SU-DHL-6 (cell line): Measurements from ENCODE around the gene NAV3.

Experiments used
- H2AFZ ChIP-seq: fragments of 200-600 bp; sonication (generic); 2 replicates; pipeline ENCODE4 v1.6.1; 2014; ENCODE audit warnings: low read depth, mild to moderate bottlenecking, moderate library complexity, mixed read lengths, antibody characterized with exemption, low read length; ENCODE audit not compliant: severe bottlenecking
- H3F3A ChIP-seq: fragments of 200-600 bp; shearing (Covaris generic); 2 replicates; pipeline ENCODE4 v1.6.0; 2016; ENCODE audit warnings: antibody characterized with exemption, mild to moderate bottlenecking; ENCODE audit not compliant: insufficient read depth
- H3K27ac ChIP-seq: fragments of 200-600 bp; sonication (generic); 2 replicates; pipeline ENCODE4 v1.5.1; 2016; ENCODE audit warnings: low read depth, mild to moderate bottlenecking, low read length, moderate library complexity, mixed read lengths
- H3K27me3 ChIP-seq: fragments of 200-600 bp; sonication (generic), shearing (Covaris generic); 2 replicates; pipeline ENCODE4 v1.6.0; 2014; ENCODE audit warnings: mild to moderate bottlenecking, low read length
- H3K36me3 ChIP-seq: fragments of 200-600 bp; sonication (generic); 2 replicates; pipeline ENCODE4 v1.6.1; 2014; ENCODE audit warnings: mild to moderate bottlenecking, low read length, mixed read lengths
- H3K4me2 ChIP-seq: fragments of 300-600, 200-600 bp; shearing (Covaris generic), sonication (generic); 2 replicates; pipeline ENCODE4 v1.6.0; 2014; ENCODE audit warnings: low read length, low read depth, mild to moderate bottlenecking; ENCODE audit not compliant: poor library complexity, severe bottlenecking
- H3K4me3 ChIP-seq: fragments of 200-600 bp; sonication (generic); 2 replicates; pipeline ENCODE4 v1.5.1; 2014; ENCODE audit warnings: antibody characterized with exemption, low read length, mild to moderate bottlenecking, mixed read lengths; ENCODE audit not compliant: insufficient read depth, poor library complexity, severe bottlenecking
- H3K79me2 ChIP-seq: fragments of 200-600 bp; sonication (generic); 2 replicates; pipeline ENCODE4 v1.6.1; 2014; ENCODE audit warnings: mild to moderate bottlenecking, low read length, moderate library complexity; ENCODE audit not compliant: insufficient read depth
- H3K9ac ChIP-seq: fragments of 200-600 bp; sonication (generic); 2 replicates; pipeline ENCODE4 v1.7.0; 2014; ENCODE audit warnings: mild to moderate bottlenecking, low read length
- H3K9me2 ChIP-seq: fragments of 200-600 bp; sonication (generic); replicated peaks from 2 replicates; pipeline ENCODE4 v1.6.1; 2014; ENCODE audit warnings: low read length; ENCODE audit not compliant: insufficient read depth
- H3K9me3 ChIP-seq: fragments of 200-600 bp; sonication (generic); 2 replicates; pipeline ENCODE4 v1.6.1; 2014; ENCODE audit warnings: low read length, mixed read lengths; ENCODE audit not compliant: insufficient read depth
- H4K20me1 ChIP-seq: fragments of 200-600 bp; sonication (generic); 2 replicates; pipeline ENCODE4 v1.6.1; 2014; ENCODE audit warnings: low read depth, mild to moderate bottlenecking, antibody characterized with exemption, low read length, moderate library complexity, mixed read lengths
- EZH2phosphoT487 ChIP-seq: fragments of 200-600 bp; sonication (generic), shearing (Covaris generic); conservative IDR thresholded peaks from 2 replicates; pipeline ENCODE4 v1.6.1; 2018; ENCODE audit warnings: mild to moderate bottlenecking, antibody characterized with exemption, low read length, moderate library complexity, mixed read lengths
- TF ChIP-seq, protein P1 (sequence below): fragments of 200-600 bp; sonication (generic); IDR thresholded peaks from one replicate; pipeline ENCODE4 v1.5.1; 2017; ENCODE audit warnings: antibody characterized with exemption, mild to moderate bottlenecking, low read length, moderate library complexity; ENCODE audit not compliant: insufficient read depth, poor library complexity, severe bottlenecking

Gene NAV3

DNA sequence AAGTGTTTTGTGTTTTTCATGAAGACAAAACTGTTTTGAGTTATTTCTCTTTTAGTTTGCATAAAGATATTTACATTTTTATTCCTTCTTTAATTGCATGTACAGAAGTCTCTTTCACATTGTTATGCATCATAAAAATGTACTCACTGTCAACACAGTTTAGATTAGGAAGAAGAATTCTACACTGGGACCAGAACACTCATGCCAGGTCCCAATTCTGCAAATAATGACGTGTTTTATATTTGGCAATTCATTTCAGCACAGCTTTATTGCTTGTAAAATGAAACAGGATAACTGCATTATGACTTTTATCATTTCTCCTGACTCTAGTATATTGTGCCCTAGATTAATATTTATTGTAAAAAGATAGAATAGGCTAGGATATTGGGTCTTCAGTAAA lies 369.2 kb downstream of the NAV3 start:
- no peaks in the 10 kb centered on the region for H4K20me1 ChIP-seq
- H2AFZ ChIP-seq: no peak overlapping the region
- no peak overlapping the region for H3K4me2 ChIP-seq
- no peaks in the 10 kb centered on the region for H3K9me2 ChIP-seq
- H3F3A ChIP-seq: no peaks in the 10 kb centered on the region
- H3K36me3 ChIP-seq: no peaks in the 10 kb centered on the region
- H3K9me3 ChIP-seq: no peaks in the 10 kb centered on the region
- no peak overlapping the region for H3K4me3 ChIP-seq
- no peaks in the 10 kb centered on the region for H3K79me2 ChIP-seq
- no peak overlapping the region for H3K9ac ChIP-seq
- no peak for TF ChIP-seq EZH2phosphoT487
- TF ChIP-seq, protein P1, sequence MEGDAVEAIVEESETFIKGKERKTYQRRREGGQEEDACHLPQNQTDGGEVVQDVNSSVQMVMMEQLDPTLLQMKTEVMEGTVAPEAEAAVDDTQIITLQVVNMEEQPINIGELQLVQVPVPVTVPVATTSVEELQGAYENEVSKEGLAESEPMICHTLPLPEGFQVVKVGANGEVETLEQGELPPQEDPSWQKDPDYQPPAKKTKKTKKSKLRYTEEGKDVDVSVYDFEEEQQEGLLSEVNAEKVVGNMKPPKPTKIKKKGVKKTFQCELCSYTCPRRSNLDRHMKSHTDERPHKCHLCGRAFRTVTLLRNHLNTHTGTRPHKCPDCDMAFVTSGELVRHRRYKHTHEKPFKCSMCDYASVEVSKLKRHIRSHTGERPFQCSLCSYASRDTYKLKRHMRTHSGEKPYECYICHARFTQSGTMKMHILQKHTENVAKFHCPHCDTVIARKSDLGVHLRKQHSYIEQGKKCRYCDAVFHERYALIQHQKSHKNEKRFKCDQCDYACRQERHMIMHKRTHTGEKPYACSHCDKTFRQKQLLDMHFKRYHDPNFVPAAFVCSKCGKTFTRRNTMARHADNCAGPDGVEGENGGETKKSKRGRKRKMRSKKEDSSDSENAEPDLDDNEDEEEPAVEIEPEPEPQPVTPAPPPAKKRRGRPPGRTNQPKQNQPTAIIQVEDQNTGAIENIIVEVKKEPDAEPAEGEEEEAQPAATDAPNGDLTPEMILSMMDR: no peak
- no peaks in the 10 kb centered on the region for H3K27me3 ChIP-seq
- no peak overlapping the region for H3K27ac ChIP-seq

DNA sequence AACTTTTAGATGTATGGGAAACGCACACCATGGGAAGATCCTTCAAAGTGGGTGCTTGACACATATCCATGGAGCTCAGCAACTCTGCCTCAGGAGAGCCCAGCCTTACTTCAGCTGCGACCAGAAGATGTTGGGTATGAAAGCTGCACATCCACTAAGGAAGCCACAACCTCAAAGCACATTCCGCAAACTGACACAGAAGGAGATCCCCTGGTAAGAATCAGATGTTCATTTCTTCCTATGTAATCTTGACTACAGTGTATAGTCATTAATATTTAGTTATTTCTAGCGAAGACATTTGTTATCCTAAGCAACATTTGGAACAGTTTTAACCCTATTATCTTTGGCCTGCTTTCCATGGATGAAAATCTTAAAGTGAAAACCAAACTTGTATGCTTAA lies 374.2 kb downstream of the NAV3 start:
- H3K4me2 ChIP-seq: no peak overlapping the region
- no peaks in the 10 kb centered on the region for H3K9me3 ChIP-seq
- no peaks in the 10 kb centered on the region for H3F3A ChIP-seq
- H2AFZ ChIP-seq: no peak overlapping the region
- TF ChIP-seq, protein P1: no peak
- no peak for TF ChIP-seq EZH2phosphoT487
- no peaks in the 10 kb centered on the region for H4K20me1 ChIP-seq
- H3K36me3 ChIP-seq: no peaks in the 10 kb centered on the region
- H3K4me3 ChIP-seq: no peak overlapping the region
- no peaks in the 10 kb centered on the region for H3K27me3 ChIP-seq
- H3K9me2 ChIP-seq: no peaks in the 10 kb centered on the region
- no peaks in the 10 kb centered on the region for H3K79me2 ChIP-seq
- H3K9ac ChIP-seq: no peak overlapping the region
- no peak overlapping the region for H3K27ac ChIP-seq

DNA sequence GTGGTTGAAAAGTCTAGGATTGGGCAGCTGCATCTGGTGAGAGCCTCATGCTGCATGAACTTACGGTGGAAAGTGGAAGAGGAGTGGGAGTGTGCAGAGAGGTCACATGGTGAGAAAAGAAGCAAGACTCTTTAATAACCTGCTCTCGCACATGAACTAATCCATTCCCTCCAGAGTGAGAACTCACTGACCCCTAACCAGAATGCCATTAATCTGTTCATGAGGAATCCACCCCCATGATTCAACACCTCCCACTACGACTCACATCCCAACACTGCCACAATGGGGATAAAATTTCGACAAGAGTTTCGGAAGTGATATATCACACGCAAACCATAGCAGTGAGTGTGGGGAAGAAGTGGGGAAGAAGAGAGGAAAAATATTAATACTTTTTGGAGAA lies 377.4 kb downstream of the NAV3 start:
- Histone ChIP-seq H3K79me2 (no peaks in the 10 kb centered on the region), H2AFZ (no peak overlapping the region), H3K9ac (no peak overlapping the region), H3K9me2 (no peaks in the 10 kb centered on the region), H3K4me3 (no peak overlapping the region), H3K27ac (no peak overlapping the region), H4K20me1 (no peaks in the 10 kb centered on the region), H3K27me3 (no peaks in the 10 kb centered on the region), H3K36me3 (no peaks in the 10 kb centered on the region), H3K4me2 (no peak overlapping the region), H3F3A (no peaks in the 10 kb centered on the region), H3K9me3 (no peaks in the 10 kb centered on the region)
- TF ChIP-seq EZH2phosphoT487: no peak
- TF ChIP-seq, protein P1: no peak
